SK-N-SH (cell line): Measurements from ENCODE around the gene EDN1.

Source experiments
- GATA2 ChIP-seq: sonication (generic); formaldehyde crosslinking; IDR thresholded peaks from 2 replicates; pipeline ENCODE4 v1.5.0; 2020; ENCODE audit warnings: mild to moderate bottlenecking, missing genetic modification reagents
- MXI1 ChIP-seq: IDR thresholded peaks from 2 replicates; pipeline ENCODE4 v1.6.1; 2012; ENCODE audit warnings: mild to moderate bottlenecking, low read depth, low read length, improper control_type of control experiment
- NFIC ChIP-seq: IDR thresholded peaks from 2 replicates; pipeline ENCODE4 v1.4.0; 2012; ENCODE audit warnings: borderline replicate concordance
- RAD21 ChIP-seq: IDR thresholded peaks from 2 replicates; pipeline ENCODE4 v1.6.1; 2012; ENCODE audit warnings: mild to moderate bottlenecking, low read length
- TCF12 ChIP-seq: IDR thresholded peaks from 2 replicates; pipeline ENCODE4 v1.4.0; 2012
- TF ChIP-seq, protein P1 (sequence below): fragments of 200-600 bp; sonication (generic); IDR thresholded peaks from 2 replicates; pipeline ENCODE4 v1.6.1; 2017; ENCODE audit warnings: antibody characterized with exemption, mild to moderate bottlenecking, moderate library complexity
- TF ChIP-seq, protein P2 (sequence below): IDR thresholded peaks from 2 replicates; pipeline ENCODE4 v1.6.1; 2012; ENCODE audit warnings: mild to moderate bottlenecking, low read depth, low read length, moderate library complexity

DNA sequence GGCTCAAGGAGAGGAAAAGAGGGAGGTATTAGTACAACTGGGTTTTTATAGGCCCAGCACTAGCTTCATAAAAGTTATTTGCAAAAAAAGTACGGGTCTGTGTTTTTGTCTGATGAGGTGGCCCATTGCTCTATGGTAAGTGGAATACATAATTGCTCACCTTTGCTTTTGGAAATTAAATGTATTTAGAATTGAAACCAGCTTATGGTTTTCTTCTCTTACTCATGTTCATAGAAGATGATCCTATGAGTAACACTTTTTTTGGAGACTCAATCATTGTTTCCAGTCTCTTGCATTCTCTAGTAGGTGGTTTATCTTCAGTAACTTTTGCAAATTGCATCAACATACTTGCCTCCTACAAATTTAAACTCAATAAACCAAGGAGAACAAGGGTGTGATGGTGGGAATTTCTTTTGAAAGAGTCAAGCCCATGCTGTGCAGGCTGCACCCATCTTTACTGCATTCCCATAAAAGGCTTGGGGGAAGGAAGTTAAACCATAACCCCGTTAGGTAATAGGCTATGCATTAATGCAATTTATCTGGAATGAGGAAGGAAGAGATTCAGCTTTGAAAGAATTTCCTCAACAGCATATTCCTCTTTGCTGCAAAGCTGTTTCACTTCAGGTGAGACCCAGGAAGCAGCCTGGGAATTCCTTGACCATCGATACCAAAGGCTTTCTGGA lies 48.5 kb upstream of the EDN1 start:
- TF ChIP-seq, protein P1, sequence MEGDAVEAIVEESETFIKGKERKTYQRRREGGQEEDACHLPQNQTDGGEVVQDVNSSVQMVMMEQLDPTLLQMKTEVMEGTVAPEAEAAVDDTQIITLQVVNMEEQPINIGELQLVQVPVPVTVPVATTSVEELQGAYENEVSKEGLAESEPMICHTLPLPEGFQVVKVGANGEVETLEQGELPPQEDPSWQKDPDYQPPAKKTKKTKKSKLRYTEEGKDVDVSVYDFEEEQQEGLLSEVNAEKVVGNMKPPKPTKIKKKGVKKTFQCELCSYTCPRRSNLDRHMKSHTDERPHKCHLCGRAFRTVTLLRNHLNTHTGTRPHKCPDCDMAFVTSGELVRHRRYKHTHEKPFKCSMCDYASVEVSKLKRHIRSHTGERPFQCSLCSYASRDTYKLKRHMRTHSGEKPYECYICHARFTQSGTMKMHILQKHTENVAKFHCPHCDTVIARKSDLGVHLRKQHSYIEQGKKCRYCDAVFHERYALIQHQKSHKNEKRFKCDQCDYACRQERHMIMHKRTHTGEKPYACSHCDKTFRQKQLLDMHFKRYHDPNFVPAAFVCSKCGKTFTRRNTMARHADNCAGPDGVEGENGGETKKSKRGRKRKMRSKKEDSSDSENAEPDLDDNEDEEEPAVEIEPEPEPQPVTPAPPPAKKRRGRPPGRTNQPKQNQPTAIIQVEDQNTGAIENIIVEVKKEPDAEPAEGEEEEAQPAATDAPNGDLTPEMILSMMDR: no peak
- TF ChIP-seq RAD21 (no peak), GATA2 (CRISPR knock-in tag) (no peak), NFIC (no peak), MXI1 (no peak), TCF12 (no peak)
- TF ChIP-seq, protein P2, sequence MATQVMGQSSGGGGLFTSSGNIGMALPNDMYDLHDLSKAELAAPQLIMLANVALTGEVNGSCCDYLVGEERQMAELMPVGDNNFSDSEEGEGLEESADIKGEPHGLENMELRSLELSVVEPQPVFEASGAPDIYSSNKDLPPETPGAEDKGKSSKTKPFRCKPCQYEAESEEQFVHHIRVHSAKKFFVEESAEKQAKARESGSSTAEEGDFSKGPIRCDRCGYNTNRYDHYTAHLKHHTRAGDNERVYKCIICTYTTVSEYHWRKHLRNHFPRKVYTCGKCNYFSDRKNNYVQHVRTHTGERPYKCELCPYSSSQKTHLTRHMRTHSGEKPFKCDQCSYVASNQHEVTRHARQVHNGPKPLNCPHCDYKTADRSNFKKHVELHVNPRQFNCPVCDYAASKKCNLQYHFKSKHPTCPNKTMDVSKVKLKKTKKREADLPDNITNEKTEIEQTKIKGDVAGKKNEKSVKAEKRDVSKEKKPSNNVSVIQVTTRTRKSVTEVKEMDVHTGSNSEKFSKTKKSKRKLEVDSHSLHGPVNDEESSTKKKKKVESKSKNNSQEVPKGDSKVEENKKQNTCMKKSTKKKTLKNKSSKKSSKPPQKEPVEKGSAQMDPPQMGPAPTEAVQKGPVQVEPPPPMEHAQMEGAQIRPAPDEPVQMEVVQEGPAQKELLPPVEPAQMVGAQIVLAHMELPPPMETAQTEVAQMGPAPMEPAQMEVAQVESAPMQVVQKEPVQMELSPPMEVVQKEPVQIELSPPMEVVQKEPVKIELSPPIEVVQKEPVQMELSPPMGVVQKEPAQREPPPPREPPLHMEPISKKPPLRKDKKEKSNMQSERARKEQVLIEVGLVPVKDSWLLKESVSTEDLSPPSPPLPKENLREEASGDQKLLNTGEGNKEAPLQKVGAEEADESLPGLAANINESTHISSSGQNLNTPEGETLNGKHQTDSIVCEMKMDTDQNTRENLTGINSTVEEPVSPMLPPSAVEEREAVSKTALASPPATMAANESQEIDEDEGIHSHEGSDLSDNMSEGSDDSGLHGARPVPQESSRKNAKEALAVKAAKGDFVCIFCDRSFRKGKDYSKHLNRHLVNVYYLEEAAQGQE: no peak
